Fibroblast of mammary gland (primary cell): ENCODE results near the gene CD300C.
A peak's percentile ranks its signal among the peaks of the same experiment; 100 is the strongest.
"Not testable (repeated sequence)": the region's sequence is repeated elsewhere in the genome, so short reads cannot be mapped to it uniquely, and the experiment has no call there.

Experiments used
- DNase-seq: peaks from one replicate; pipeline ENCODE4 v3.0.0-alpha.2; 2010; ENCODE audit warnings: low read depth
- H3K4me3 ChIP-seq: 2 replicates; pipeline ENCODE4 v1.5.1; 2011; ENCODE audit warnings: low read depth, mild to moderate bottlenecking, low read length, moderate library complexity; ENCODE audit not compliant: control insufficient read depth
- TF ChIP-seq, protein P1 (sequence below): conservative IDR thresholded peaks from 2 replicates; pipeline ENCODE4 v1.5.1; 2011; ENCODE audit warnings: low read depth, low read length, inconsistent platforms; ENCODE audit not compliant: control insufficient read depth, insufficient read depth

CD300C gene

DNA sequence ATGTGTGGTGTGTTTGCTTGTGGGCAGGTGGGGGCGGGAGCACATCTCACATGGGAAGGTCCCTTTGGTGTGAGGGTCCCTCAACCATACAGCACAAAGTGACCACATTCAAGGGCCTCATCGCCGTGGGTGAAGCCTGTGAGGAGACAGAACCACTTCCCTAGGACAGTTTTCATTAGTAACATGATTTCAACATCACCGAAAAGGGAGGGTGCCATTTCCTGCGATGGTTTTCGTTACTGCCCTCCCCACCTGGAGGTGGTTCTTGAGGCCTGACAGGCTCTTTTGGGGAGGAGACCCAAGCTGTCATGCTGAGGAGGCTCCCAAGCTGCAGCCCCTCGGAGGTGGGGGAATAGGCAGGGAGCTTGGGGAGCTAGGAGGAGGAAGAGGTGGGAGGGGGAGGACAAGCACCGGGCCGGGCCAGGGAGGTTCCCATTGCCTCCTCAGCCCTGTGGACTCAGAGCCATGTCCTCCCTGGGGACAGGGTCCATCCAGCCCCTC, 24.2 kb downstream of the CD300C start:
- DNase-seq: no peak
- TF ChIP-seq, protein P1, sequence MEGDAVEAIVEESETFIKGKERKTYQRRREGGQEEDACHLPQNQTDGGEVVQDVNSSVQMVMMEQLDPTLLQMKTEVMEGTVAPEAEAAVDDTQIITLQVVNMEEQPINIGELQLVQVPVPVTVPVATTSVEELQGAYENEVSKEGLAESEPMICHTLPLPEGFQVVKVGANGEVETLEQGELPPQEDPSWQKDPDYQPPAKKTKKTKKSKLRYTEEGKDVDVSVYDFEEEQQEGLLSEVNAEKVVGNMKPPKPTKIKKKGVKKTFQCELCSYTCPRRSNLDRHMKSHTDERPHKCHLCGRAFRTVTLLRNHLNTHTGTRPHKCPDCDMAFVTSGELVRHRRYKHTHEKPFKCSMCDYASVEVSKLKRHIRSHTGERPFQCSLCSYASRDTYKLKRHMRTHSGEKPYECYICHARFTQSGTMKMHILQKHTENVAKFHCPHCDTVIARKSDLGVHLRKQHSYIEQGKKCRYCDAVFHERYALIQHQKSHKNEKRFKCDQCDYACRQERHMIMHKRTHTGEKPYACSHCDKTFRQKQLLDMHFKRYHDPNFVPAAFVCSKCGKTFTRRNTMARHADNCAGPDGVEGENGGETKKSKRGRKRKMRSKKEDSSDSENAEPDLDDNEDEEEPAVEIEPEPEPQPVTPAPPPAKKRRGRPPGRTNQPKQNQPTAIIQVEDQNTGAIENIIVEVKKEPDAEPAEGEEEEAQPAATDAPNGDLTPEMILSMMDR: no peak

DNA sequence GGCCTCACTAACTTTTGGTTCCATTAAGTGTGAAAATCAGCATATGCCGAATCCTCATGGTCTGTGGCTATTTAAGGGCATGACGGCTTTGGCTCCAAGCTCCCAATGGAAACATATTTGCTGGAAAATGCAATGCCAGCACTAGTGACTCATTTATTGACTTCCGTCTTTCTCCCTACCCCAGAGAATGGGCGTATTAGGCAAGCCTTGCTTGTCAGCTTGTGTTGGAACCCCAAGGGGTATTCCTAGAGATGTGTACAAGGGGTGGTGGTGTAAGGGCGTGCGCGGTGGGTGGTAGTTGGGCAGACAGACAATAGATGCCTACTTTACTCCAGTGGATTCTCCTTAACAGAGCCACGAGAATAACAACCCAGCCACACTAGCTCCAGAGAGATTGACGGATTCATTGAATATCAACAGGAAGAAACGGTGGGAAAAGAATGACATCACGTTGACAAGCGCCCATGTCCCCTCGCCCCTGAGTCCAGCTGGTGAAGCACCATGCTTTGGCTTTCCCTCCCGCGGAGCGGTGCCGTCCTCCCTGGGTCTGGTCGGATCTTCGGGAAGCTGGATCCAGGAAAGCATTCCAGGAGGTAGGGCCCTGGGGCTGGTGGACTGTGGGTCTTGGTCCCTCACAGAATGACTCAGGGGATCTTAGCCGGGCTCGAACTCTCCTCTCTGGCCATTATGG, 25.0 kb downstream of the CD300C start:
- H3K4me3 ChIP-seq: no peak overlapping the region
- TF ChIP-seq, protein P1: no peak
- DNase-seq: peak; percentile 57

More for the DNA sequence above, 24.2 kb downstream of the CD300C start:
- H3K4me3 ChIP-seq: no peak overlapping the region

DNA sequence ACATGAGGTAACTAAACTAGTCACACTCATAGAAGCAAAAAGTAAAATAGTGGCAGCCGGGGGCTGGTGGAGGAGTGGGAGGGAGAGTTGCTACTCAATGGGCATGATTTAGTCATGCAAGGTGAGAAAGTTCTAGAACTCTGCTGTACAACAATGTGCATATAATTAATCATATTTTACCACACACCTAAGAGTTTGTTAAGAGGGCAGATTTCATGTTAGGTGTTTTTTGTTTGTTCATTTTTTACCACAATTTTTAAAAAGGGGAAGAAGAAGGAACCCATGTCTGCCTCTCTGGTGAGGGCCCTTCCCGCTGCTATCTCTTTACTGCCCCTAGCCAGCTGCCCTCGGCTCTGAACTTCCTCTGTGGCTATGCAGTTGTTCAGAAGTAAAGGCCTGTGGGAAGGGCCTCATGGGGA, 25.9 kb downstream of the CD300C start:
- TF ChIP-seq, protein P1: no peak
- H3K4me3 ChIP-seq: no peak overlapping the region

DNA sequence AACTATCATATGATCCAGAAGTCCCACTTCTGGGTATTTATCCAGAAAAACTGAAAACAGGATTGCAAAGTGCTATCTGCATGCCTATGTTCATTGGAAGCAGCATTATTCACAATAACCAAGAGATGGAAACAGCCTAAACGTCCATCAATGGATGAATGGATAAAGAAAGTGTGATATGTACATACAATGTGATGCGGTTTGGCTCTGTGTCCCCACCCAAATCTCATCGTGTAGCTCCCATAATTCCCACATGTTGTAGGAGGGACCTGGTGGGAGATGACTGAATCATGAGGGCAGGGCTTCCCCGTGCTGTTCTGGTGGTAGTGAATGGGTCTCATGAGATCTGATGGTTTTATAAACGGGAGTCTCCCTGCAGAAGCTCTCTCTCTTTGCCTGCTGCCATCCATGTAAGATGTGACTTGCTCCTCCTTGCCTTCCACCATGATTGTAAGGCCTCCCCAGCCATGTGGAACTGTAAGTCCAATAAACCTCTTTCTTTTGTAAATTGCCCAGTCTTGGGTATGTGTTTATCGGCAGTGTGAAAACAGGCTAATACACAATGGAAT, 27.4 kb downstream of the CD300C start:
- H3K4me3 ChIP-seq, DNase-seq: not testable (repeated sequence)

More for the DNA sequence above, 25.9 kb downstream of the CD300C start:
- no peak for DNase-seq

DNA sequence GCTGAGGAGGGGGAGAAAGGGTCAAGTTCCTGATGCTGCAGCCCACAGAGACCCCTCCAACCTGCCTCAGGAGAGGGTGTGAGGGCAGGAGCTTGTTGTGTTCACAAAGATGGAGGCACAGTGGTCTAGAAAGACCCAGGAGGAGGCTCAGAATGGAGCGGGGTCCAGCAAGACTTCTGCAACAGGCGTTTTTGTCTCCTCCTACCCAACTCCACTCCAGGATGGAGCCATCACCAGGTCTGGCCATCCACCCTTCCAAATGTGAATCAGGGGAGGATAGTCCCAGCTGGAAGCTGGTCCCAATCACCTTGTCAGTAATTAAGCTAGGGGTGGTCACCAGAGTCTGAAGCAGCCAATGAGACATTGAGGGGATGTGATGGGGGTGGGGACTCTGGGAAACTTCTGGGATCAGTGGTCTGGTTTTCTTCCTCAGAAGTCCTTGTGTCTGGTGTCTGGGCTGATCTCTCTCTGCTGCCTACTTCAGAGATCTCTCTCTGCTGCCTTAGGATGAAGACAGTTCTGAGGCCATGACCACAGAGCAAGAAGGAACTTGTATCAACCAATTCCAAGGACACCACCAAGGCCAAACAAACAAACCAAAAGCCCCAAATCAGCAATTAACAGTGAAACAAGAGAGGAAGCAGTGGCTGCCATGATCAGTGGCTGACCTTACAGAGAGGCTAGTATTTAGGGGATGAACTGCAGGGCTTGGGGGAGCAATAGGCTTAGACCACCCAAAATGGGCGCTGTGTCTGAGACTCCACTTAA, 29.2 kb downstream of the CD300C start:
- no peak for DNase-seq
- TF ChIP-seq, protein P1: no peak
- H3K4me3 ChIP-seq: no peak overlapping the region

DNA sequence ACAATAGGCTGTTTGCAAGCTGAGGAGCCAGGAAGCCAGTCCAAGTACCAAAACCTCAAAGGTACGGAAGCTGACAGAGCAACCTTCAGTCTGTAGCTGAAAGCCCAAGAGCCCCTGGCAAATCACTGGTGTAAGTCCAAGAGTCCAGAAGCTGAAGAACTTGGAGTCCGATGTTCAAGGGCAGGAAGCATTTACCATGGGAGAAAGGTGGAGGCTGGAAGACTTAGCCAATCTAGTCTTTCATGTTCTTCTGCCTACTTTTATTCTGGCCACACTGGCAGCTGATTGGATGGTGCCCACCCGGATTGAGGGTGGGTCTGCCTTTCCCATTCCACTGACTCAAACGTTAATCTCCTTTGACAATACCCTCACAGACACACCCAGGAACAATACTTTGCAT, 30.0 kb downstream of the CD300C start:
- TF ChIP-seq, protein P1: no peak
- H3K4me3 ChIP-seq: no peak overlapping the region
- DNase-seq: no peak
